Measurements from ENCODE around the gene MYL5. TPM values are rescaled to one million over a fixed set of nuclear protein-coding genes. Genes with fewer than 3 reads are reported as not detected.

The MYL5 gene
- total RNA-seq, 1 donor from 2014 or later, result 2.9 TPM

- Histone ChIP-seq H3K36me3 (ENCODE audit: control insufficient read depth, insufficient read depth, low read length) (peaks cover 4% of the 10 kb centered on the region), H3K4me3 (ENCODE audit: low read depth, low read length) (no peak overlapping the region), H3K27me3 (ENCODE audit: control insufficient read depth, insufficient read depth, low read length) (no peaks in the 10 kb centered on the region)
- no peak for DNase-seq (ENCODE audit: low read depth)
- no peak for TF ChIP-seq CTCF (IDR thresholded peaks at IDR 0.05; ENCODE audit: insufficient read depth, low read length, severe bottlenecking)
- no peak for FAIRE-seq
Observed at GRCh38 chr4:722851-723360, 48.6 kb downstream of the MYL5 start.

GRCh38 chr4:723751-724530 is 49.6 kb downstream of the MYL5 start:
- Histone ChIP-seq H3K36me3 (ENCODE audit: control insufficient read depth, insufficient read depth, low read length) (peaks cover 4% of the 10 kb centered on the region), H3K4me3 (ENCODE audit: low read depth, low read length) (no peak overlapping the region), H3K27me3 (ENCODE audit: control insufficient read depth, insufficient read depth, low read length) (no peaks in the 10 kb centered on the region)
- TF ChIP-seq CTCF (IDR thresholded peaks at IDR 0.05; ENCODE audit: insufficient read depth, low read length, severe bottlenecking), result no peak
- DNase-seq (ENCODE audit: low read depth) (no peak), FAIRE-seq (no peak)

GRCh38 chr4:725391-726234 is 51.3 kb downstream of the MYL5 start:
- no peak for FAIRE-seq

GRCh38 chr4:726235-726787 is 52.0 kb downstream of the MYL5 start:
- no peak for TF ChIP-seq CTCF (IDR thresholded peaks at IDR 0.05; ENCODE audit: insufficient read depth, low read length, severe bottlenecking)
- Histone ChIP-seq H3K4me3 (ENCODE audit: low read depth, low read length) (no peak overlapping the region), H3K27me3 (ENCODE audit: control insufficient read depth, insufficient read depth, low read length) (no peaks in the 10 kb centered on the region), H3K36me3 (ENCODE audit: control insufficient read depth, insufficient read depth, low read length) (peaks cover 13% of the 10 kb centered on the region)
- no peak for FAIRE-seq
- no peak for DNase-seq (ENCODE audit: low read depth)

More at GRCh38 chr4:725391-726234, 51.3 kb downstream of the MYL5 start:
- Histone ChIP-seq H3K36me3 (ENCODE audit: control insufficient read depth, insufficient read depth, low read length) (peaks cover 6% of the 10 kb centered on the region), H3K4me3 (ENCODE audit: low read depth, low read length) (no peak overlapping the region), H3K27me3 (ENCODE audit: control insufficient read depth, insufficient read depth, low read length) (no peaks in the 10 kb centered on the region)
- no peak for DNase-seq (ENCODE audit: low read depth)
- TF ChIP-seq CTCF (IDR thresholded peaks at IDR 0.05; ENCODE audit: insufficient read depth, low read length, severe bottlenecking), result no peak

- Histone ChIP-seq H3K36me3 (ENCODE audit: control insufficient read depth, insufficient read depth, low read length) (peaks cover 13% of the 10 kb centered on the region), H3K27me3 (ENCODE audit: control insufficient read depth, insufficient read depth, low read length) (no peaks in the 10 kb centered on the region), H3K4me3 (ENCODE audit: low read depth, low read length) (no peak overlapping the region)
- FAIRE-seq (no peak), DNase-seq (ENCODE audit: low read depth) (no peak)
- TF ChIP-seq CTCF (IDR thresholded peaks at IDR 0.05; ENCODE audit: insufficient read depth, low read length, severe bottlenecking), result no peak
Observed at GRCh38 chr4:726838-727237, 52.5 kb downstream of the MYL5 start.

Data from bronchial epithelial cell (primary cell).